Measurements from ENCODE around the gene BAIAP2L1. TPM values are rescaled to one million over a fixed set of nuclear protein-coding genes. Genes with fewer than 3 reads are reported as not detected.
A peak's percentile ranks its signal among the peaks of the same experiment; 100 is the strongest.

BAIAP2L1 gene
- total and polyA plus RNA-seq, 9 of the 15 experiments (the other 6 are each of a cell fraction or from before 2014, with no cell fraction given), result 4.2 to 29.8 (median 15.5) TPM

DNA sequence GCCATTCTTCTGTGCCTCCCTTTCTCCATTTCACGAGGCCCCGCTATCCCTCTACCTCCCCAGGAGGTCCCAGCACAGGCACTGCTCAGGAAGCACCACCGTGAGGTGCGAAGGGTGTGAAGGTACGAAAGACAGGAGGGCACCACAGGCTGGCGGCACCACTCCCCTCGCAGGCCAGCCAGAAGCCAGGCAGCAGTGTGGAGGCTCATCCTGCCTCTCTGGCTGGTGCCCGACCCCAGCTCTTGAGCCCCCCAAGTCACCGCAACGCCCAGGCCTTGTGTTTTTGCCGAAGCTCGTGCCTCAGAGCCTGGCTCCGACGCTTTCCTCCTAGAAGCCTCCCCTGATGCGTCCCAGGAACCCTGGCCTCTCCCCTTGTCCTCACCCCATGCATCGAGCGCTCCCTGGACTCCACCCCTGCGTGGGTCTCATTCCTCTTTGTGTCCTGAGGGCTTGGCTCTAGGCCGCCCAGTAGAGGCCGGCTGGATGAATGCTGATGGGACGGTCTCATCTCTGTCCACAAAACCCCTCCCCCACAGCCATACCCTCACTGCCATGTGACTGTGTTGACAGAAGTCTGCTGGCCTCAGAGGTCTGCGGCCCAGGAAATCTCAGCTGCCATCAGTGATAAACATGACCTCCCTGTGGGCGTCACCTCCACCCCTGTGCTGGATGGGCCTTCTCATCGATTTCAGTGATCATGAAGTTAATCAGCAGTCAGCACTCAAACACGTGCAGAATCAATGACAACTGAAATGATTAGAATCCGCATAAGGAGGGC is 100.1 kb downstream of the BAIAP2L1 start (continued):
- TF ChIP-seq ZNF57 (CRISPR knock-in tag; IDR thresholded peaks at IDR 0.05), result no peak
- TF ChIP-seq, protein P1, sequence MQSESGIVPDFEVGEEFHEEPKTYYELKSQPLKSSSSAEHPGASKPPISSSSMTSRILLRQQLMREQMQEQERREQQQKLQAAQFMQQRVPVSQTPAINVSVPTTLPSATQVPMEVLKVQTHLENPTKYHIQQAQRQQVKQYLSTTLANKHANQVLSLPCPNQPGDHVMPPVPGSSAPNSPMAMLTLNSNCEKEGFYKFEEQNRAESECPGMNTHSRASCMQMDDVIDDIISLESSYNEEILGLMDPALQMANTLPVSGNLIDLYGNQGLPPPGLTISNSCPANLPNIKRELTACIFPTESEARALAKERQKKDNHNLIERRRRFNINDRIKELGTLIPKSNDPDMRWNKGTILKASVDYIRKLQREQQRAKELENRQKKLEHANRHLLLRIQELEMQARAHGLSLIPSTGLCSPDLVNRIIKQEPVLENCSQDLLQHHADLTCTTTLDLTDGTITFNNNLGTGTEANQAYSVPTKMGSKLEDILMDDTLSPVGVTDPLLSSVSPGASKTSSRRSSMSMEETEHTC (IDR thresholded peaks at IDR 0.05), result peak; percentile 83
- peak; percentile 38; the same call in 1 of the 2 replicates for TF ChIP-seq SMARCE1 (IDR thresholded peaks at IDR 0.05)
- TF ChIP-seq, protein P2, sequence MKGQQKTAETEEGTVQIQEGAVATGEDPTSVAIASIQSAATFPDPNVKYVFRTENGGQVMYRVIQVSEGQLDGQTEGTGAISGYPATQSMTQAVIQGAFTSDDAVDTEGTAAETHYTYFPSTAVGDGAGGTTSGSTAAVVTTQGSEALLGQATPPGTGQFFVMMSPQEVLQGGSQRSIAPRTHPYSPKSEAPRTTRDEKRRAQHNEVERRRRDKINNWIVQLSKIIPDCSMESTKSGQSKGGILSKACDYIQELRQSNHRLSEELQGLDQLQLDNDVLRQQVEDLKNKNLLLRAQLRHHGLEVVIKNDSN (CRISPR knock-in tag; IDR thresholded peaks at IDR 0.05), result peak; percentile 53; the same call in 1 of the 2 replicates
- no peak for TF ChIP-seq ILK (tag; IDR thresholded peaks at IDR 0.05; ENCODE audit: borderline replicate concordance, low read depth)
- no peak for TF ChIP-seq ZKSCAN3 (CRISPR knock-in tag; IDR thresholded peaks at IDR 0.05)
- TF ChIP-seq, protein P3, sequence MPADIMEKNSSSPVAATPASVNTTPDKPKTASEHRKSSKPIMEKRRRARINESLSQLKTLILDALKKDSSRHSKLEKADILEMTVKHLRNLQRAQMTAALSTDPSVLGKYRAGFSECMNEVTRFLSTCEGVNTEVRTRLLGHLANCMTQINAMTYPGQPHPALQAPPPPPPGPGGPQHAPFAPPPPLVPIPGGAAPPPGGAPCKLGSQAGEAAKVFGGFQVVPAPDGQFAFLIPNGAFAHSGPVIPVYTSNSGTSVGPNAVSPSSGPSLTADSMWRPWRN (IDR thresholded peaks at IDR 0.05; ENCODE audit: low read depth), result peak; percentile 53; the same call in 1 of the 2 replicates
- TF ChIP-seq FOSL1 (tag; conservative IDR thresholded peaks at IDR 0.05), result peak; percentile 61
- TF ChIP-seq CBFA2T3 (IDR thresholded peaks at IDR 0.05), result peak; percentile 69
- TF ChIP-seq ZNF431 (CRISPR knock-in tag; IDR thresholded peaks at IDR 0.05), result no peak
- no peak for TF ChIP-seq MAZ (CRISPR knock-in tag; conservative IDR thresholded peaks at IDR 0.05 in 1 of 2, IDR thresholded peaks at IDR 0.05 in 1 of 2)
- 0 out of 2 replicates have a peak, but pooled peaks have one; percentile 20 for TF ChIP-seq EGR1 (conservative IDR thresholded peaks at IDR 0.05)
- no peak for TF ChIP-seq ZNF785 (CRISPR knock-in tag; IDR thresholded peaks at IDR 0.05)
- no peak for TF ChIP-seq ZNF24 (IDR thresholded peaks at IDR 0.05)
- TF ChIP-seq, protein P4, sequence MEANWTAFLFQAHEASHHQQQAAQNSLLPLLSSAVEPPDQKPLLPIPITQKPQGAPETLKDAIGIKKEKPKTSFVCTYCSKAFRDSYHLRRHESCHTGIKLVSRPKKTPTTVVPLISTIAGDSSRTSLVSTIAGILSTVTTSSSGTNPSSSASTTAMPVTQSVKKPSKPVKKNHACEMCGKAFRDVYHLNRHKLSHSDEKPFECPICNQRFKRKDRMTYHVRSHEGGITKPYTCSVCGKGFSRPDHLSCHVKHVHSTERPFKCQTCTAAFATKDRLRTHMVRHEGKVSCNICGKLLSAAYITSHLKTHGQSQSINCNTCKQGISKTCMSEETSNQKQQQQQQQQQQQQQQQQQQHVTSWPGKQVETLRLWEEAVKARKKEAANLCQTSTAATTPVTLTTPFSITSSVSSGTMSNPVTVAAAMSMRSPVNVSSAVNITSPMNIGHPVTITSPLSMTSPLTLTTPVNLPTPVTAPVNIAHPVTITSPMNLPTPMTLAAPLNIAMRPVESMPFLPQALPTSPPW (CRISPR knock-in tag; IDR thresholded peaks at IDR 0.05), result peak; percentile 46; the same call in 1 of the 2 replicates
- no peak for TF ChIP-seq SREBF2 (CRISPR knock-in tag; IDR thresholded peaks at IDR 0.05)
- TF ChIP-seq XRCC5 (IDR thresholded peaks at IDR 0.05; ENCODE audit: low read depth, low read length), result no peak
- TF ChIP-seq C11orf30 (IDR thresholded peaks at IDR 0.05; ENCODE audit: low read depth), result no peak
- TF ChIP-seq NCOA6 (IDR thresholded peaks at IDR 0.05), result no peak
- peak; percentile 32; the same call in 1 of the 2 replicates for TF ChIP-seq SMARCA4 (IDR thresholded peaks at IDR 0.05)
- TF ChIP-seq KLF13 (tag; IDR thresholded peaks at IDR 0.05; ENCODE audit: borderline replicate concordance, low read depth), result 0 out of 2 replicates have a peak, but pooled peaks have one; percentile 20
- no peak for TF ChIP-seq RAD21 (CRISPR knock-in tag; conservative IDR thresholded peaks at IDR 0.05 in 1 of 2, IDR thresholded peaks at IDR 0.05 in 1 of 2)
- no peak for TF ChIP-seq RBFOX2 (IDR thresholded peaks at IDR 0.05; ENCODE audit: low read depth, low read length)
- peak; percentile 79 to 86 for TF ChIP-seq KDM1A (IDR thresholded peaks at IDR 0.05)
- no peak for TF ChIP-seq KDM2B (CRISPR knock-in tag; IDR thresholded peaks at IDR 0.05)
- no peak for TF ChIP-seq ARNT (IDR thresholded peaks at IDR 0.05)
- no peak for TF ChIP-seq POLR2H (tag; IDR thresholded peaks at IDR 0.05; ENCODE audit: low read depth)
